OCI-LY3 (cell line): ENCODE measurements around the gene USP10.
"Not testable (repeated sequence)": the region's sequence is repeated elsewhere in the genome, so short reads cannot be mapped to it uniquely, and the experiment has no call there.

Experiments used
- H2AFZ ChIP-seq: fragments of 200-600, 300-600 bp; shearing (Covaris generic); 2 replicates; pipeline ENCODE4 v1.6.0; 2014; ENCODE audit warnings: antibody characterized with exemption, low read depth, low read length
- H3K27ac ChIP-seq: fragments of 200-600, 300-600 bp; sonication (generic); 2 replicates; pipeline ENCODE4 v1.5.1; 2014; ENCODE audit warnings: mild to moderate bottlenecking, low read length, moderate library complexity, mixed read lengths
- H3K27me3 ChIP-seq: fragments of 200-600, 300-600 bp; sonication (generic); 2 replicates; pipeline ENCODE4 v1.6.1; 2014; ENCODE audit warnings: low read depth, low read length, mixed read lengths
- H3K36me3 ChIP-seq: fragments of 200-600, 300-600 bp; sonication (generic); replicated peaks from 2 replicates; pipeline ENCODE3; 2014; ENCODE audit warnings: low read depth, low read length, mixed read lengths
- H3K4me1 ChIP-seq: fragments of 300-600, 200-600 bp; sonication (generic); 2 replicates; pipeline ENCODE4 v1.6.1; 2014; ENCODE audit warnings: low read length, mixed read lengths
- H3K4me2 ChIP-seq: fragments of 200-600, 300-600 bp; sonication (generic); 2 replicates; pipeline ENCODE4 v1.6.1; 2014; ENCODE audit warnings: low read length, mixed read lengths
- H3K4me3 ChIP-seq: fragments of 300-600, 200-600 bp; sonication (generic); 2 replicates; pipeline ENCODE4 v1.5.1; 2014; ENCODE audit warnings: antibody characterized with exemption, mild to moderate bottlenecking, low read length, moderate library complexity
- H3K79me2 ChIP-seq: fragments of 300-600, 200-600 bp; shearing (Covaris generic); 2 replicates; pipeline ENCODE4 v1.6.1; 2014; ENCODE audit warnings: mild to moderate bottlenecking, low read length, mixed read lengths
- H3K9ac ChIP-seq: fragments of 300-600, 200-600 bp; shearing (Covaris generic); 2 replicates; pipeline ENCODE4 v1.6.0; 2014; ENCODE audit warnings: mild to moderate bottlenecking, low read length, moderate library complexity
- H3K9me3 ChIP-seq: fragments of 200-600, 300-600 bp; shearing (Covaris generic); 2 replicates; pipeline ENCODE4 v1.6.1; 2014; ENCODE audit warnings: low read length, mixed read lengths; ENCODE audit not compliant: insufficient read depth
- H4K20me1 ChIP-seq: fragments of 200-600, 300-600 bp; sonication (generic); 2 replicates; pipeline ENCODE4 v1.6.1; 2016; ENCODE audit warnings: low read length, mixed read lengths; ENCODE audit not compliant: insufficient read depth
- EZH2phosphoT487 ChIP-seq: fragments of 200-600 bp; shearing (Covaris generic); IDR thresholded peaks from 2 replicates; pipeline ENCODE4 v1.6.1; 2018; ENCODE audit warnings: antibody characterized with exemption, mixed run types, low read depth
- TF ChIP-seq, protein P1 (sequence below): fragments of 200-600, 300-600 bp; sonication (generic); IDR thresholded peaks from 2 replicates; pipeline ENCODE4 v1.5.1; 2014; ENCODE audit warnings: antibody characterized with exemption, low read length, low read depth

USP10 gene

GRCh38 chr16:84746875-84747274, 47.1 kb downstream of the USP10 start:
- H3K79me2 ChIP-seq: peaks cover 92% of the 10 kb centered on the region
- peaks cover 33% of the 10 kb centered on the region for H3K36me3 ChIP-seq
- H3K27me3 ChIP-seq: no peaks in the 10 kb centered on the region
- no peak overlapping the region for H2AFZ ChIP-seq
- H3K9me3 ChIP-seq: no peaks in the 10 kb centered on the region
- no peak overlapping the region for H3K4me3 ChIP-seq
- peaks cover 81% of the 10 kb centered on the region for H4K20me1 ChIP-seq
- H3K27ac ChIP-seq: no peak overlapping the region
- H3K4me2 ChIP-seq: no peak overlapping the region
- no peak overlapping the region for H3K9ac ChIP-seq
- peaks cover 25% of the 10 kb centered on the region for H3K4me1 ChIP-seq
- TF ChIP-seq EZH2phosphoT487: no peak
- TF ChIP-seq, protein P1, sequence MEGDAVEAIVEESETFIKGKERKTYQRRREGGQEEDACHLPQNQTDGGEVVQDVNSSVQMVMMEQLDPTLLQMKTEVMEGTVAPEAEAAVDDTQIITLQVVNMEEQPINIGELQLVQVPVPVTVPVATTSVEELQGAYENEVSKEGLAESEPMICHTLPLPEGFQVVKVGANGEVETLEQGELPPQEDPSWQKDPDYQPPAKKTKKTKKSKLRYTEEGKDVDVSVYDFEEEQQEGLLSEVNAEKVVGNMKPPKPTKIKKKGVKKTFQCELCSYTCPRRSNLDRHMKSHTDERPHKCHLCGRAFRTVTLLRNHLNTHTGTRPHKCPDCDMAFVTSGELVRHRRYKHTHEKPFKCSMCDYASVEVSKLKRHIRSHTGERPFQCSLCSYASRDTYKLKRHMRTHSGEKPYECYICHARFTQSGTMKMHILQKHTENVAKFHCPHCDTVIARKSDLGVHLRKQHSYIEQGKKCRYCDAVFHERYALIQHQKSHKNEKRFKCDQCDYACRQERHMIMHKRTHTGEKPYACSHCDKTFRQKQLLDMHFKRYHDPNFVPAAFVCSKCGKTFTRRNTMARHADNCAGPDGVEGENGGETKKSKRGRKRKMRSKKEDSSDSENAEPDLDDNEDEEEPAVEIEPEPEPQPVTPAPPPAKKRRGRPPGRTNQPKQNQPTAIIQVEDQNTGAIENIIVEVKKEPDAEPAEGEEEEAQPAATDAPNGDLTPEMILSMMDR: peak; percentile 57

GRCh38 chr16:84748247-84748646, 48.4 kb downstream of the USP10 start:
- Histone ChIP-seq H3K4me1 (peaks cover 39% of the 10 kb centered on the region), H3K36me3 (peaks cover 27% of the 10 kb centered on the region), H3K79me2 (peaks cover 92% of the 10 kb centered on the region), H4K20me1 (peaks cover 81% of the 10 kb centered on the region)
- H3K27ac ChIP-seq, H3K9me3 ChIP-seq, H3K9ac ChIP-seq, H3K27me3 ChIP-seq, H3K4me2 ChIP-seq, H2AFZ ChIP-seq, H3K4me3 ChIP-seq: not testable (repeated sequence)

DNA sequence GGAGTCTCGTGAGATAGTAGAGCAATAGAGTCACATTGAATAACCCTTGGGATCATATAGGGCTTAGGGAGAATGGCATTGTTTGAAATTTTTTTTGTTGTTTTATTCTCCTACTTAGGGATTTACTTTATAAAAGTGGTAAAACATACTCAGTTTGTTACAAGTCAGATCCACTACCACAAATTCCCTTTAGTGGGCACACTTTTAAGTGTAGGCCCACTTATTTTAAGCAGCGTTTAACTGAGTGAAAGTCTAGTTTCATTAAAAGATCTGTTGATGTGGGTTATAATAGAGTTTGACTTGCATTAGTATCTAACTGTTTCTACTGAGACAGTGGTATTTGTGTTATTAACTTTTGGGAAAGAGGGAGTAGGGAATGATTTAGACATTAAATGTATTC, 49.3 kb downstream of the USP10 start:
- TF ChIP-seq EZH2phosphoT487: no peak
- TF ChIP-seq, protein P1: no peak
- Histone ChIP-seq H3K27ac (no peak overlapping the region), H3K27me3 (no peaks in the 10 kb centered on the region), H3K4me3 (no peak overlapping the region), H4K20me1 (peaks cover 81% of the 10 kb centered on the region), H3K4me2 (no peak overlapping the region), H3K9me3 (no peaks in the 10 kb centered on the region), H3K9ac (no peak overlapping the region), H3K36me3 (peaks cover 30% of the 10 kb centered on the region), H2AFZ (no peak overlapping the region), H3K4me1 (peaks cover 47% of the 10 kb centered on the region), H3K79me2 (peaks cover 92% of the 10 kb centered on the region)

- Histone ChIP-seq H3K9ac (no peak overlapping the region), H3K27me3 (no peaks in the 10 kb centered on the region), H3K36me3 (peaks cover 32% of the 10 kb centered on the region), H3K4me3 (no peak overlapping the region), H3K9me3 (no peaks in the 10 kb centered on the region), H4K20me1 (peaks cover 87% of the 10 kb centered on the region), H2AFZ (no peak overlapping the region), H3K79me2 (peaks cover 93% of the 10 kb centered on the region), H3K4me2 (no peak overlapping the region), H3K27ac (no peak overlapping the region), H3K4me1 (peaks cover 54% of the 10 kb centered on the region)
- TF ChIP-seq, protein P1: no peak
- no peak for TF ChIP-seq EZH2phosphoT487
Measured at GRCh38 chr16:84749815-84750214, 50.0 kb downstream of the USP10 start.

- Histone ChIP-seq H3K4me2 (peak overlapping the region; percentile 84), H3K9ac (no peak overlapping the region), H2AFZ (no peak overlapping the region), H4K20me1 (peaks cover 92% of the 10 kb centered on the region), H3K27ac (peak overlapping the region; percentile 80; the same call in 1 of the 2 replicates), H3K27me3 (no peaks in the 10 kb centered on the region), H3K36me3 (peaks cover 37% of the 10 kb centered on the region), H3K4me3 (peak overlapping the region; percentile 62; the same call in 1 of the 2 replicates), H3K9me3 (no peaks in the 10 kb centered on the region), H3K79me2 (peaks cover 93% of the 10 kb centered on the region), H3K4me1 (peaks cover 55% of the 10 kb centered on the region)
- no peak for TF ChIP-seq EZH2phosphoT487
- TF ChIP-seq, protein P1: no peak
Measured at GRCh38 chr16:84750575-84750974, 50.8 kb downstream of the USP10 start.
